IMR-90 (cell line): Measurements from ENCODE around the gene TMEM179. TPM values are rescaled to one million over a fixed set of nuclear protein-coding genes. Genes with fewer than 3 reads are reported as not detected.

Experiments
- ATAC-seq: fragments of 200-7000 bp; cut with Tn5 transposase; 2 replicates; pipeline ENCODE4 v1.9.1; 2020; ENCODE audit warnings: low read depth, mild to moderate bottlenecking, moderate library complexity
- BruUV-seq: library from RNA; stranded (reverse); fragments of 400-500 nt; replicated peaks from 2 replicates; lab custom pipeline; 2021; lab: Mats Ljungman, UMichigan
- CTCF ChIA-PET: fragments of 300-600 bp; formaldehyde crosslinking; extraction: SDS; loops from one replicate; lab custom pipeline; 2021; ENCODE audit warnings: antibody characterized with exemption; lab: Yijun Ruan, JAX
- POLR2A ChIA-PET: fragments of 300-600 bp; sonication (Branson Sonifier 250); formaldehyde crosslinking; loops from one replicate; lab custom pipeline; 2022; ENCODE audit warnings: antibody characterized with exemption; ENCODE audit not compliant: unreplicated experiment; lab: Charles Lee
- DNase-seq: peaks from one replicate; pipeline ENCODE4 v3.0.0; 2013
- H2AFZ ChIP-seq: replicated peaks from 2 replicates; pipeline ENCODE3; 2013; ENCODE audit warnings: low read length, mild to moderate bottlenecking; ENCODE audit not compliant: poor library complexity
- H2AK5ac ChIP-seq: 2 replicates; pipeline ENCODE4 v1.6.1; 2013; ENCODE audit warnings: low read depth, low read length, inconsistent platforms
- H2AK9ac ChIP-seq: replicated peaks from 2 replicates; pipeline ENCODE3; 2013; ENCODE audit warnings: mild to moderate bottlenecking, low read depth, low read length, moderate library complexity; ENCODE audit not compliant: poor library complexity
- H2BK120ac ChIP-seq: 2 replicates; pipeline ENCODE4 v1.6.1; 2013; ENCODE audit warnings: low read depth, low read length, inconsistent platforms
- H2BK15ac ChIP-seq: 3 replicates; pipeline ENCODE4 v1.6.1; 2013; ENCODE audit warnings: low read depth, low read length, inconsistent platforms
- H2BK20ac ChIP-seq: 2 replicates; pipeline ENCODE4 v1.6.1; 2013; ENCODE audit warnings: low read depth, mild to moderate bottlenecking, inconsistent platforms, low read length, moderate library complexity
- H2BK5ac ChIP-seq: 2 replicates; pipeline ENCODE4 v1.6.1; 2013; ENCODE audit warnings: mild to moderate bottlenecking, low read depth, low read length, inconsistent platforms; ENCODE audit not compliant: poor library complexity, severe bottlenecking
- H3K14ac ChIP-seq: replicated peaks from 2 replicates; pipeline ENCODE4 v1.6.1; 2013; ENCODE audit warnings: low read depth, low read length, inconsistent platforms
- H3K18ac ChIP-seq: 2 replicates; pipeline ENCODE4 v1.6.1; 2013; ENCODE audit warnings: low read depth, low read length, control low read depth
- H3K23ac ChIP-seq: 2 replicates; pipeline ENCODE4 v1.6.1; 2013; ENCODE audit warnings: low read depth, low read length, inconsistent platforms
- H3K27ac ChIP-seq: 2 replicates; pipeline ENCODE4 v1.5.1; 2013; ENCODE audit warnings: mild to moderate bottlenecking, control low read depth, low read length; ENCODE audit not compliant: insufficient read depth
- H3K27me3 ChIP-seq: 2 replicates; pipeline ENCODE4 v1.6.1; 2013; ENCODE audit warnings: low read length; ENCODE audit not compliant: control insufficient read depth, insufficient read depth
- H3K36me3 ChIP-seq: 2 replicates; pipeline ENCODE4 v1.6.1; 2013; ENCODE audit warnings: low read length, mixed read lengths; ENCODE audit not compliant: control insufficient read depth, insufficient read depth
- H3K4ac ChIP-seq: 2 replicates; pipeline ENCODE4 v1.6.1; 2013; ENCODE audit warnings: low read depth, low read length, inconsistent platforms
- H3K4me1 ChIP-seq: 2 replicates; pipeline ENCODE4 v1.6.1; 2013; ENCODE audit warnings: low read length, mixed read lengths; ENCODE audit not compliant: control insufficient read depth, insufficient read depth
- H3K4me2 ChIP-seq: 2 replicates; pipeline ENCODE4 v1.6.1; 2013; ENCODE audit warnings: low read depth, mild to moderate bottlenecking, control low read depth, low read length, moderate library complexity
- H3K4me3 ChIP-seq: 2 replicates; pipeline ENCODE4 v1.5.1; 2013; ENCODE audit warnings: low read depth, mild to moderate bottlenecking, control low read depth, low read length, moderate library complexity; ENCODE audit not compliant: insufficient read depth
- H3K56ac ChIP-seq: 2 replicates; pipeline ENCODE4 v1.6.1; 2013; ENCODE audit warnings: low read length, inconsistent platforms; ENCODE audit not compliant: insufficient read depth; ENCODE audit errors: extremely low read depth
- H3K79me1 ChIP-seq, 2 experiments: 2 replicates each; pipeline ENCODE4 v1.6.1; 2013; ENCODE audit warnings: low read length in 2 of 2, inconsistent platforms in 1 of 2, low read depth in 1 of 2
- H3K9ac ChIP-seq: 2 replicates; pipeline ENCODE4 v1.6.1; 2013; ENCODE audit warnings: low read depth, low read length, control low read depth
- H3K9me1 ChIP-seq: 2 replicates; pipeline ENCODE4 v1.6.1; 2013; ENCODE audit warnings: low read length, inconsistent platforms; ENCODE audit not compliant: insufficient read depth
- H3K9me3 ChIP-seq: 2 replicates; pipeline ENCODE4 v1.6.1; 2013; ENCODE audit warnings: low read length; ENCODE audit not compliant: control insufficient read depth, insufficient read depth
- H4K20me1 ChIP-seq: 2 replicates; pipeline ENCODE4 v1.6.1; 2013; ENCODE audit warnings: low read length, inconsistent platforms; ENCODE audit not compliant: insufficient read depth
- H4K5ac ChIP-seq: 2 replicates; pipeline ENCODE4 v1.6.1; 2013; ENCODE audit warnings: mild to moderate bottlenecking, low read depth, low read length, control low read depth
- H4K8ac ChIP-seq, 2 experiments: 2 replicates each; pipeline ENCODE4 v1.6.1; 2013; ENCODE audit warnings: low read depth in 2 of 2, low read length in 2 of 2, control low read depth in 1 of 2, inconsistent platforms in 1 of 2
- H4K91ac ChIP-seq: 2 replicates; pipeline ENCODE4 v1.6.1; 2013; ENCODE audit warnings: low read depth, low read length, inconsistent platforms; ENCODE audit not compliant: insufficient read depth
- BHLHE40 ChIP-seq: fragments of 150-350 bp; IDR thresholded peaks from 2 replicates; pipeline ENCODE4 v1.6.1; 2016; ENCODE audit warnings: mild to moderate bottlenecking, low read depth, low read length
- CEBPB ChIP-seq: IDR thresholded peaks from 2 replicates; pipeline ENCODE4 v1.6.1; 2012; ENCODE audit warnings: low read depth, low read length, improper control_type of control experiment
- CHD1 ChIP-seq: IDR thresholded peaks from 2 replicates; pipeline ENCODE4 v1.6.1; 2012; ENCODE audit warnings: low read depth, low read length, improper control_type of control experiment
- MAFK ChIP-seq: IDR thresholded peaks from 2 replicates; pipeline ENCODE4 v1.6.1; 2012; ENCODE audit warnings: low read depth, low read length, improper control_type of control experiment
- SMC3 ChIP-seq: fragments of 150-350 bp; IDR thresholded peaks from 2 replicates; pipeline ENCODE4 v1.6.1; 2016; ENCODE audit warnings: low read depth, mild to moderate bottlenecking, antibody characterized with exemption, low read length, moderate library complexity
- USF2 ChIP-seq: fragments of 150-350 bp; IDR thresholded peaks from 2 replicates; pipeline ENCODE4 v1.6.1; 2017; ENCODE audit warnings: mild to moderate bottlenecking, antibody characterized with exemption, low read length, low read depth
- WGBS, 2 experiments: methylation state at CpG; one replicate each; pipeline versions ENCODE4 v1.1.5 to v1.1.7; 2013; ENCODE audit warnings: missing lambda C conversion rate in 2 of 2; ENCODE audit not compliant: insufficient read length in 1 of 2; ENCODE audit errors: extremely low coverage in 2 of 2; 5-methylcytosine and 5-hydroxymethylcytosine counted together
- dilution Hi-C: fragments of 300-500 bp; cut with HindIII; formaldehyde crosslinking; loops from one replicate; pipeline ENCODE4 v1.14.3; 2018; ENCODE audit warnings: low sequenced_read_pairs; ENCODE audit not compliant: unreplicated experiment
- in situ Hi-C: fragments of 300-500 bp; cut with MboI; formaldehyde crosslinking; loops from 3 replicates; pipeline ENCODE4 v1.14.3; 2019; ENCODE audit warnings: low sequenced_read_pairs, inconsistent platforms, mixed read lengths
- intact Hi-C: fragments of 100-400 bp; cut with micrococcal nuclease; formaldehyde crosslinking; loops from 2 replicates; pipeline ENCODE4 v1.10.0; 2022
- polyA plus RNA-seq, 3 experiments: library from polyadenylated mRNA; depleted of rRNA; stranded (reverse); fragments of >200 nt; gene quantifications; 2 replicates each; pipeline ENCODE4 v1.2.3, GENCODE V29; 2012; ENCODE audit warnings: low replicate concordance in 1 of 3
- total RNA-seq: library from RNA; depleted of rRNA; stranded (reverse); fragments of >200 nt; gene quantifications from 2 replicates; pipeline ENCODE4 v1.2.3, GENCODE V29; 2012
- TF ChIP-seq, protein P1 (sequence below): conservative IDR thresholded peaks from 2 replicates; pipeline ENCODE4 v1.5.1; 2012; ENCODE audit warnings: mild to moderate bottlenecking, low read depth, low read length, improper control_type of control experiment

TMEM179 gene
- total and polyA plus RNA-seq, 2 of the 4 experiments (the other 2 are of a cell fraction), result not detected

DNA sequence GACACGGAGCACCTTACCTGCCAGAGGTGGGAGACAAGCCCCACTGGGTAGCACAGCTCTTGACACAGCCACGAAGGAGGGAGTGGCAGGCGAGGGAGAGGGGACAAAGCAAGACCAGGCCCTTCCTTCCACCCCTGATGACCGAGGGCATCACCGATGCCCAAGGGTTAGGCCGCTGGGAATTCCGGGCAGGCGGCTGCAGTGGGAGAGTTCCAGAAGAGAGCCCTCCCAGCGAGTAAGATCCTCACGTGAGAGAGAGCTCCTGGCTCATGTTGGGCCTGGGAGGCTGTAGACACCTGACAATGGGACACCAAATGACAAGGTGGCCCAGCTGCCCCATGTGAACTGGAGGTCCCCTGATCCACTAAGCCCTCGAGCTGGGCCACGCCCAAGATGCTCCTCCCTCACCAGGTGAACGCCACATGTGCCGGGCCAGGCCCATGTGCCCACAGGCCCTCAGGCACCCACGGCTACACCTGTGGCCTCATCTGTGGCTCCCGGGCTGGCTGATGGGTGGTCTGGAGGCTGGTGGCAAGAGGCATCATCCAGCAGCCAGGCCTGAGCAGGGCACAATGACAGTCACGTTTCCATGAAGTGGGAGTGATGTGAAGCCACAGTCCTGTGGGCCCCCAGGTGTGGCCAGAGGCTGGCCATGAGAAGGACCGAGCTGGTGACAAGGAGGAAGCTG lies 57.1 kb downstream of the TMEM179 start:
- Histone ChIP-seq H2BK20ac (no peak overlapping the region), H3K4me2 (no peak overlapping the region), H3K79me1 (no peaks in the 10 kb centered on the region), H3K4me1 (no peaks in the 10 kb centered on the region), H4K5ac (no peak overlapping the region), H4K20me1 (no peaks in the 10 kb centered on the region), H2AK9ac (no peak overlapping the region), H3K9me3 (no peaks in the 10 kb centered on the region), H2AFZ (no peak overlapping the region), H3K23ac (no peak overlapping the region), H3K4ac (no peak overlapping the region), H3K9ac (no peak overlapping the region), H3K27me3 (peaks cover 6% of the 10 kb centered on the region; the same call in 1 of the 2 replicates), H3K27ac (no peak overlapping the region), H2BK5ac (no peak overlapping the region), H2AK5ac (no peak overlapping the region), H4K8ac (no peak overlapping the region), H4K91ac (no peak overlapping the region), H2BK15ac (no peak overlapping the region), H3K56ac (no peak overlapping the region), H3K36me3 (no peaks in the 10 kb centered on the region), H3K9me1 (no peaks in the 10 kb centered on the region), H3K14ac (no peak overlapping the region), H3K18ac (no peak overlapping the region), H2BK120ac (no peak overlapping the region), H3K4me3 (no peak overlapping the region)
- 58% methylated on average over 6 of the region's 18 CpGs; no CpG with 5 or more reads in 1 of the 2 experiments for WGBS, 2 experiments
- TF ChIP-seq CHD1 (no peak), USF2 (no peak), BHLHE40 (no peak), MAFK (no peak), SMC3 (no peak), CEBPB (no peak)
- TF ChIP-seq, protein P1, sequence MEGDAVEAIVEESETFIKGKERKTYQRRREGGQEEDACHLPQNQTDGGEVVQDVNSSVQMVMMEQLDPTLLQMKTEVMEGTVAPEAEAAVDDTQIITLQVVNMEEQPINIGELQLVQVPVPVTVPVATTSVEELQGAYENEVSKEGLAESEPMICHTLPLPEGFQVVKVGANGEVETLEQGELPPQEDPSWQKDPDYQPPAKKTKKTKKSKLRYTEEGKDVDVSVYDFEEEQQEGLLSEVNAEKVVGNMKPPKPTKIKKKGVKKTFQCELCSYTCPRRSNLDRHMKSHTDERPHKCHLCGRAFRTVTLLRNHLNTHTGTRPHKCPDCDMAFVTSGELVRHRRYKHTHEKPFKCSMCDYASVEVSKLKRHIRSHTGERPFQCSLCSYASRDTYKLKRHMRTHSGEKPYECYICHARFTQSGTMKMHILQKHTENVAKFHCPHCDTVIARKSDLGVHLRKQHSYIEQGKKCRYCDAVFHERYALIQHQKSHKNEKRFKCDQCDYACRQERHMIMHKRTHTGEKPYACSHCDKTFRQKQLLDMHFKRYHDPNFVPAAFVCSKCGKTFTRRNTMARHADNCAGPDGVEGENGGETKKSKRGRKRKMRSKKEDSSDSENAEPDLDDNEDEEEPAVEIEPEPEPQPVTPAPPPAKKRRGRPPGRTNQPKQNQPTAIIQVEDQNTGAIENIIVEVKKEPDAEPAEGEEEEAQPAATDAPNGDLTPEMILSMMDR, result no peak
- in situ Hi-C loops, result no loop called here
- dilution Hi-C loops, result no loop called here
- POLR2A ChIA-PET, result no interaction called here
- intact Hi-C loops, result no loop called here
- BruUV-seq, result no TSS peak
- DNase-seq, result no peak
- ATAC-seq, result no peak
- CTCF ChIA-PET, result no interaction called here
